Putamen (tissue), 1 donor: ENCODE measurements around the gene UST.

Source experiments
- DNase-seq: peaks from one replicate; pipeline ENCODE4 v3.0.0-alpha.2; 2016; ENCODE audit warnings: low spot score

UST gene

DNA sequence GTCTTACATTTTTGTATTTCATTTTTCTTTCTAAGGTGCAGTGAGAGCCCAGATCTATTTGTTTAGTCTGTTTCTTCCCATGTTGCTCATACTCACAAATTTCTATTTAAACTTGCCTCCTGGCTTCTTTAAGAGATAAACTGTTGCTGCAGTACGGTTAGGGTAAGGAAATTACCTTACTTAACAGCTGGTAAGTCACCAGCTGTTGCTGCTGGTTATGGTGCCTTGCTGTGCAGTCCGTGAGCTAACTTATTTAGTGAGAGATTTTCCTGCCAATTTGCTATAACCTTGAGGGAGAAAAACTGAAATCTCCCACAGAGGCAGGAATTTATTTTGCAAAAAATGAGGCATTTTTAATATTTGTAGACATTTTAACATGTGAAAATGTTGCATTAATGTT is 261.0 kb downstream of the UST start:
- DNase-seq, result no peak

DNA sequence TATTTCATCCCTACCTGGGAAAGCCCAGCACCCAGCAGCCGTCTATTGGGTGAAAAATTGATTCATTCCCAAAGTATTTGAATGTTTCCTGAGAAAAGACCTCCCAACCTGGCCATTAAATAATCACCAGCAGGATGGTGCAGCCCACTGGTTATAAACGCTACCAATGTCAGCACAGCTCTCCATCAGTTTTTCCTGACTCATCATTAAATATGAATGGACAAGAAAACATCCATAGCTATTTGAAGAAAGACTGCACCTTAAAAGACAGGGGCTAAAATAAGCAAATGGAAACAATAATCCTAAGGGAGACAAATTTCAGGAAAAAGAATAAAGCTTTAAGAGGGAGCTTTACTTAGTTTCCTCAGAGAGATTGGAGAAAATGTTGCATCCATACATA is 261.9 kb downstream of the UST start:
- no peak for DNase-seq

DNA sequence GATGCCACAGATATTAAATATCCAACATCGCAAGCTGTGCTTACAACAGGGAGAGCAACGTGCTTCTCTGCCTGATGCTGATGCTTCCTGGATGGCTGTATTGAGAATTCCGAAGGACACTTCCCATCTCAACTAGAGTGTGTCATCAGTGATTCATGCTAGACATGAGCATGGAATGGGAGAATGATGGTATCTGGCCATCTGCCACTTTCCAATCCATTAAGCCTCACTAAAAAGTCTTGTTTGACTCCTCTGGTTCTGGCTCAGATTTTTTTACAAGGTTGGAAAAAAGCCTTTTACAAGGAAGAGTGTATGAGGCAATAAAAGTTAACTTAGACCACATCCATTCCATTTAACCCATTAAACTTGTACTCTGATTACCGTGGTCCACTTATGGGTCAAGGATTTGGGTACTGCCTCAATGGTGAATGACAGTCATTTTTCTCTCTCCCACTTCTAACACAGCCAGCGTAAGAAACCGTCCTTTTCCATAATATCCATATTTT is 265.3 kb downstream of the UST start:
- DNase-seq, result no peak

DNA sequence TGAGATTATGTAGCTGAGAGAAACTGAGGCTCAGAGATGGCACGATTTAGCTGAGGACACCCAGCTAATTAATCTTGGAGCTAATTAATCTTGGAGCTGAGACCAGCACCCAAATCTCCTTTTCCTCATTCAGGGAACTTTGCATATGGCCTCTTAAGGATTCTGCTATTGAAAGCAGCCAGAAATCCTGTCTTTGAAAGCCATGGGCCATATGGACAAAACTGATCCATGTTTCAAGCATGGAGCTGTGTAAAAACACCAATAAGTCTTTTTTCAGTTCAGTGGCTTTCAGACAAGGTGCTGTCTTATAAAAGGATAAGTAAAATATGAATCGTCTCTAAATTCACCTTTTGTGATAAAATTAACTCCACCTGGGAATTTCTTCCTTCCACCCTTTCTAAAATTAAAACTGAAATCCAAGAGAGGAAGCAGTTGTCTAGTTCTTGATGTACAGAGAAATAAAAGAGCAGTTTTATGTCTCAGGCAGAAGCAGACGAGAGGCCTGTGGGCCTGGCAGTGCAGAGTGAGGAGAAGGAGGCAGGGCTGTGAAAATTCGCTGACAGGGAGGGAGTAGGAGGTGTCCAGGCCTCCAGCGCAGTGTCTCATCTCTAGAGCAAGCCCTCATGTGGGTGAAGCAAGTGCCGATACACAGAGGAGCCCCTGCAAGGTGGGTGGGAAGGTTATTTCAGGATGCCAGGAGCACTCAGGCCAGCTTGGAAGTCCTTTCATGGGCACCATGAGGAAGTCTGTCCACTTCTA is 266.9 kb downstream of the UST start:
- DNase-seq, result no peak

DNA sequence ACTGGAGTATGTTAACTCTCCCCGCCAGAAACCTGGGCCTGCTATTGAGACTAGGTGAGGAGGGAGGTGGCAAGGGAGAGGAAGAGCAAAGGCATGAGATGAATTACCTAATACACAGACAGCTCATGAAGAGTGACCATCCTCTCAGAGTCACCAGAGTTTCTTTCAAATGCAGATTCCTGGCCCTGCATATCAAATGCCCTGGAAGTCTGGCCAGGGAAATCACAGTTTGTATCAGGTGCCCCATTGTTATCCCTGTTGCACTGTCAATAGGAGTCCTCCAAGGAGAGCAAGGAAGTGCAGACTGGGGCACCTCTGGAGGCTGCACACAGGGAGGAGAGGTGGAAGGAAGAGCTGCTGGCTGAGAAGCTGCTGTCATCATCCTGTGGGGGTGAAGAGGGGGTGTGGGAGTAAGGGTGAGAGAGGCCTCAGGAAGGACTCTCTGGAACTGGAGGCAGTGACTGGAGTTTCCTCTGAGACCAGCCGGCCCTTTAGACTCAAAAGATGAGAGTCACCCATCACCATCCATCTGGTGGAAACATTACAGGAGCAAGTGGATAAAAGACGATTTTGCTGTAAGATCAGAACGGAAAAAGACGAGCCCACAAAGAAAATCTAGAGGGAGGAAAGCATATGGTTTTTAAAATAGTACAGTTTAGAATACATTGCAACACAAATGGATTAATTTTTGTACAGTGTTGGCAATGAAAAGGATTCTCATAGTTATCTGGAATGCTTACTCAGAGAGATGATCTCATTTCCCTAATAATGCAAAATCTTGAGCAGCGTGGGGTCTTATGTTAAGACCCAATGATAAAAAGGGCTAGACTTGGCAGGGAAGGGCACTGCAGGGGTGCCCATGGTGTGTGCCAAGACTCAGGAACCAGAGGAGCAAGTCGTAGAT is 268.1 kb downstream of the UST start:
- DNase-seq, result no peak

DNA sequence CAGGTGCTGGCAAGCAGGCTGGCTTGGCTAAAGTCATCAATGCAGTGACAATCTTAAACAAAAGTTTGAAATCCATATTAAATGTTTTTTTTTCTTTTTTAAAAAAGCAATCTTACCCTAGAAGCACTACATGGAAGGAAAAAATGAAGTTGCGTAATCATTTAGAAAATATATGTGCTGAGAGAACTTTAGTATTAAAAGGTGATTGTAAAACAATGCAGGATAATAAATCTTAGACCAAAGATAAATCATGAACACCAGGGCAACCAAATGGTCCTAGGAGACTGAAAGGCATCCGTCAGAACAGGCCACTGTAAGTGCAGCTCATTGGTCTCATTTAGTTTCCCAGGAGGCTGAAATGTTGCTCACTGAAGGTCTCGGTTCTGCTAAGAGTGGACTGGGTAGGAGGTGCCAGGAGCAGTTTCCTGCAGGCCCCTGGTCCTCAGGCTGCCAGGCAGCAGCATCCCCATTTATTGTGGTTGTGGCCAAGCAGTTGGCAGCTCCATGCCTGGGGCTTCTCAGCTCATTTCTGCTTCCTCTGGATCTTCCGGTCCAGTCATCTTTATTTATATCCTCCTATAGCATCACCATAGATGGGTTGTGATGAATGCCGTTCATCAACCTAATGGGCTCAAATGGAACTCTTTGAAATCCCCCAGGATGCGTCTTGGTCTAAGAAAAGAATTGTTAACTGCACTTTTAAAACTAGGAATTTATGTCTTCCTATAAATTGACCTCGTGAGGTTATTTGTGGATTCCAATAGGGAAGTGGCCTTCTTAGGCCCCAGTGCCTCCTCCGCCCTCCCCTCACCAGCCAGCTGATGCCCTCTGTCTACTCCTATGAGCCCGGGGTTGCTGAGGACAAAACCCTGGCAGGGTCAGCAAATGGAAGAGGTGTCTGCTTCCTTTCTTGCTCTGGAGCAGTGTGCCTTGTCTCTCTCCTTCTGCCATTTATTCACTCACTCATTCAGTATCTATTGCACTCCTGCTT is 269.0 kb downstream of the UST start:
- no peak for DNase-seq

DNA sequence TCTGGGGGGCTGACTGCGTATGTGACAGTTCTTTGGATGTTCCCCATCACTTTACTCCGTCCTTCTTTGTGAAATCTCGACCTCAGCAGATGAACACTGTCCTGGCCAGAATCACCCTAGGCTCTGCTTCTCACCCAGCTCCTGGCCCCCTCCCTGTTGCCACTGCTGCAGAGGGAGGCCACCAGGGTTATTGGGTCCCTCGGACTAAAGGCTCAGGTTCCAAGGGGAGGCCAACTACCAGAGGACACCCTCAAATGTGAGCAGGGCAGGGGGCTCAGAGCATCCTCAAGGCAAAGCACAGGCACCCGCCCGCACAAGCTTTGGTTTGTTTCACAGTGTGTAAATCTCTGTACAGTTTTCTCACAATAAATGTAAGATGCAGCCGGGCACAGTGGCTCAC is 269.9 kb downstream of the UST start:
- DNase-seq, result no peak

DNA sequence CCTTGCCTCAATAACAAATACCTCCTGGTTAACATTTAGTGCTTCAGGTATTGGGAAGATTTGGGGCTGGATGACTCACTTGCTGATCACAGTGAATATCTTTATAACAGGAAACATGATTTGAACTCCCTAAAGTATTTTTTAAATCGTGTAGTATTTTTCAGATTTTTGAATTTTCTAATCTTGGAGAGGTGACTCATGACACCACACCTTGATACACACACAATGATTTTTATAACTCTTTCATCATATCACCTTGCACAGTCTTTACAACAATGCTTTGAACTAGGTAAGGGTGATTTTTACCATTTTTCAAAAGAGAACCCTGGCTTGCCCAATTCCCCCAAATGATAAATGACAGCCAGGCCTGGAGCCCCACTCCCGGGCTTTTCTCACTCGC is 273.5 kb downstream of the UST start:
- DNase-seq, result no peak

DNA sequence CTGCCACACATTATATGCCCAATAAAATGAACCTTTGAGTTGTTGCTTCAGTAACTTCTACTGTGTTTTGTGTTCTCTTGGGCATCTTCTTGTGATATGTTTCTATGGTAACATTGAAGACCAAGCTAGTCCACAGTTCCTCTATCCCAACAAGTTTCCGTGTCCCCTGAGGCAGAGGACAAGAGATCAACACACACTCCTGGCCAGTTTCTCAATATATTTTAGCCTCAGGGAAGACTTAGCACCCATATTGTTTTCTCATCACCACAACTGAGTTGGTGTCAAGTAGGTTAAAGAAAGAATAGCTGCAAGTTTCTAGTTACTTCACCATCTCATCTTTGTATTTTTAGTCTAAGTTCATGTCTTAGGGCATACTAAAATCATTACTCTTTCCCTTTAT is 277.5 kb downstream of the UST start:
- DNase-seq, result no peak

DNA sequence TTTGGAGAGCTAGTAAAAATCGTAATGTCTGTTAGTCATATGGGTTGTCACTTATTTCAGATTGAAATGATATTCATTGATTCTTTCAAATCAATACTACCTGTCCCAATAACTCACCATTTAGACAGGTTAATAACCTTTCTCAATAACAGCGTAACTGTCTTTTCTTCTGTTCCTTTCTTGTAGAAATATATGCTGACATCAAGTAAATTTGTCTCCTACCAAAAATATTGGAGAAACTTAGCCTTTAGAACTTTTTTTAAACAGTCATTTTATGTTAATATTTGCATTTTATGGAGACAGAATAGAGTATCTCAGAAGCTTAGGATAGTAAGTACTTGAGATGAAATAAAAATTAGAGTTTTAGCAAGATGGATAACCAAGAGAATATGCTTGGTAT is 278.2 kb downstream of the UST start:
- DNase-seq, result no peak

DNA sequence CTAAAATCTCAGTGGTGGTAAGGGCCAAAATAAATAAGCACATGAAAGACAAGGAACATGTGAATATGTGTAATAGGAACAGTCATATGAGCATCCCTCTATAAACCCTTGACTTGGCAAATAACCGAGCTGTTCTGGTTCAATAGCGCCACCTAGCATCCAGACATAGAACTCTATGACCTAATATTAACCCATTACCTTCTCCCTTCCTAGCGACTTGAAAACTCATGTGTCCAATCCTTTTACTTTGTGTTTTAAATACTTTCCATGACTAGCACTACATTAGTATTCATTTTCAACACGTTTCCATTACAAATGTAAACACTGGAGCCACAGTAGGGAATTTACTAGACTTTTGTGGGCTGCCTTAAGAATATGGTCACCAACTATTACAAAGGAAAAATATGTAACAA is 279.7 kb downstream of the UST start:
- no peak for DNase-seq

DNA sequence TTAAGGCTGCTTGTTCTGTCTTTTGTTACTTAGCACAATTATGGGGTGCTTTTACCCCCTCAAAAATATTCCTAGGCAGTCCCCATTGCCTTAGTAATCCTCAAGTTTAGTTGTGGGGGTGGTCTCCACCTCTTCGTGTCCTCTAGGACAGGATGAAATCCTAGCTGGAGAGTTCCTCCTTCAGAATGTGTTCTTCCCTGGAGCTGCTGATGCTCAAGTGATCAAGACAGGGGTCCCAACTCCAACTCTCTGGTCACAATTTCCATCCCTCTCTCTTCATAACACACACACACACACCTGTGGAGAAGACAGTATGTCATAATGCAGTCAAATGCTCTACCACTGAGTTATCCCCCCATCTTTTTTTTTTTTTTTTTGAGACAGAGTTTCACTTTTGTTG is 280.7 kb downstream of the UST start:
- DNase-seq, result no peak

DNA sequence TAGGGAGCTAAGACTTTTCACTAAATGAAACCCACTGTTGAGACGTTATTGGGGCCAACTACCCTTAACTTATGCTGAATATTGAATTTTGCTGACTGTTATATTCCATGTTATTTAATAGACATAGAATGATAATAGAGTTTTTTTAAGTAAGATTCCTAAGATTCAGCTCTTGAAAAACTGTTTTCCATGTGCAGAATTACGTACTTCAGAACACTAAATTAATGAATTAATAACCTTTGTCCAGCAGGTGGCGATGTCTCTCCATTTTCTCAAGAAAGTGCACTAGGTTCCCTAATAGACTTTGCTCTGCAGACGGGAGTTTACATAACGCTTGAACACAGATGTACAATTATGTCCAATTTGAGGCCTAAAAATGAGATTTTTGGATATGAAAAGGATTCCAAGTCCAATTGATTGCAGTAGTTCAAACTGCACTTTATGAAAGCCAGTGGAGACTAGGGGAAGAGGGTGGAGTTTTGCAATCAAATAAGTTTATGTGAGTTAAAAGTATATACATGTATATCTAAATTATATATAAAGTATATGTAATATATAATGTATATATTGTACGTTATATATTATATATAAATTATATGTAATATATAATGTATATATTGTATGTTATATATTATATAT is 282.1 kb downstream of the UST start:
- DNase-seq, result peak; percentile 87

DNA sequence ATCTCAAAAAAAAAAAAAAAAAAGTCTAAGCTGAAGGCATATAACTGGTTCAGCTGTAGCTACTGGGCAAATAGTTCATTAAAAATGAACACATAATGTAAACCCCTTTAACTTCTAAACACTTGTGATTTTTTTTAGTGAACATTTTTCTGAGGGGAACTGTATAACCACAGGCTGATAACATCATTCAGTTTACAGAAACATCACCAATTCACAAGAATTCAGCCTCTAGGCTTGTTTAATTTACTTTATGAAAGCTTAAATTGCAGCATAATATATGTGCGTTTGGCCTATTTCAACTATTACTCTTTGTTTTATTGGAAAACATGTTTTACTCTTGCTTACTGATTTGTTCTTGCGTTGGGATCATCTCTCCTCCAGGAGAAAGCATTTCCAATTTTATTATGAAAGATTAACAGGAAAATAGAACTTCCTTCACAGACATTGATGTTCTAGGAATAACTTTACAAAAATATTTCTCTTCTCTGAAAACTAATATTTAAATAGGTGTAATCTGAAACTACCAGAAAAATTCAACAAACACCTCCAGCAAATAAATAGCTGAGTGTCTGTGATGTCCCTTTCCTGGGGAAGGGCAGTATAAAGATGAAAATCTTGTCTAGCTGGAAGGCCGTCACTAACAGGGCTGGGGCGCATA is 284.5 kb downstream of the UST start:
- DNase-seq, result no peak

DNA sequence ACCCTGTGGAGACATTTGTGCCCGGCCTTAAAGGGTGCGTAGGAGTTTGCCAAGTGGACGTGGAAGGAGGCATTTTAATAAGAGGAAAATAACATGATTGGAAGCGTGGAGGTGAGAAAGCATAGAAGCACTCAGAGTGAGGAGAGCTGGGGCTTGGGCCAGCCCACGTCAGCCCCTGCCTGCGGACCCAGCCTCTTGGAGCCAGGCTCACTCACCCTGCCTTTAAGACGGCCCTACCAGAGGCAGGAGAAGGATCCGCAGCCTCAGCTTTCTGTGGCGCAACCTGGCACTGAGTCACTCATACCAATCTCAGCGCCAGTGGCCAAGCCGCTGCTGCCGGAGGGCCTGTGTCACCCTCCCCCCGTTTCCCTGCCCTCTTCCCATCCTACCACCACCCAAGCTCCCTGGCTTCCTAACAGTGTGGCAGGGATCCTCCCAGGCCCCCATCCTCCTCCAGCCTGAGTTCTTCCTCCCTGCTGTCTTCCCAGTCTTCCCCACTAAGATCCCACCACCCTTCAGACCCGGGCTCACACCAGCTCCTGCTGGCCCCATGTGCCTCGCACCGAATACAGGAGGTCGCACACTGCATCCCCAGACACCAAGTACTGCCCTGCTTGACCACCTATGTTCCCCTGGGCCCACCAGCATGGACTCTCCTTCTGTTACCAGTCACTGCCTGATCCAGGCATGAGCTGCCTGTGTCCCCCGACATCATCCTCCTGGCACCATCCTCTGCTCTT is 285.2 kb downstream of the UST start:
- no peak for DNase-seq

DNA sequence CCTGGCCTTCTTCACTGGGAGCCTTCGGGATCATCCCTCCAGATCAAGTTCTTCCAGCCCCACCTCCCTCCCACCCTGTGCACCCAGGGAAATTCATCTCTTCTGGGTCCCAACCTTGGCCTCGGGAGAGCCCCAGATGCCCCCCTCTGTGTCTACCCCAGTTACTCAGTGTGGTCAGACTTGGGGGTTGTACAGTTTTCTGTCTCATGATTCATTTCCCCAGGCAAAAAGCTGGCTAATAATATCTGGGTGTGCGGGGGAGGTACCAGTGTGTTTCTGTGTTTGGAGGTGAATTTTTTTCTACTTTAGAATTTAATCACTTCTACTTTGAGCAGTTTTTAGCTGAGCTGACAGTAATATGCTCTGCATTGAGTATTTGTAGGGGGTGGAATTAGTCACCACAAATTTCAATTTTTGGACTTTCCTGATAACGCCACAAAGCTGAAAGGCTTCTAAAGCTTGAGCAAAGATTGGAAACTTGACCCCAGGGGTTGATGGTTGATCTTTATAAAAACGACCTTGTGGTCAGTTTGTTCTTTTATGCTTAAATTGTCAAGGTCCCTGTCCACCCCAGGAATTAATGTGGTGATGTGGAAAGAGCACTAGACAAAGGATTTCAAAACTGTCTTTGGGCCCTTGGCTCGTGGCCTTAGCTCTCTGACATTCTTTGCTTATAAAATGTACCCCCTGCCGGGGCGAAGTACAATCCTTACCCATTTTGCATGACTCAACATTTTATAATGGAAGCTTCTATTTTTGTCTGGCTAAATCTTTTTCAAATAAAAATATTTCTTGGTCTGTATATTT is 286.0 kb downstream of the UST start:
- peak; percentile 56 for DNase-seq

DNA sequence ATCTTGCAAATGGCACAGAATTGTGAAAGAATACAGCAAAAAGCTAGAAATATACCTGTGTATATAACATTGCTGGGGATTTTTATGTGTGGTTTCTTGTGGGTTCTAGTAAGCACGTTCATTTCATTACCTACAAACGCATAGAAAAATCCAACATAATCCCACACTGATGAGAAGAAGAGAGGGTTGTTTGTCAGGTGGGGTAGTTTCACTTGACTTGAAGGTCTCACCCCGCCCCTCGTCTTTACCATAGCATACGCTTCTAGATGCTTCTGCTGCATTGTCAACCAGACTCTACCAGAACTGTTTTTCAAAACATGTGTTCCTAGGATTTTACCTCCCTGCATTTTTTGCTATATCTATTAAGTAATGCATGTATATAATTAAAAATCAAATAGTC is 286.6 kb downstream of the UST start:
- DNase-seq, result no peak

DNA sequence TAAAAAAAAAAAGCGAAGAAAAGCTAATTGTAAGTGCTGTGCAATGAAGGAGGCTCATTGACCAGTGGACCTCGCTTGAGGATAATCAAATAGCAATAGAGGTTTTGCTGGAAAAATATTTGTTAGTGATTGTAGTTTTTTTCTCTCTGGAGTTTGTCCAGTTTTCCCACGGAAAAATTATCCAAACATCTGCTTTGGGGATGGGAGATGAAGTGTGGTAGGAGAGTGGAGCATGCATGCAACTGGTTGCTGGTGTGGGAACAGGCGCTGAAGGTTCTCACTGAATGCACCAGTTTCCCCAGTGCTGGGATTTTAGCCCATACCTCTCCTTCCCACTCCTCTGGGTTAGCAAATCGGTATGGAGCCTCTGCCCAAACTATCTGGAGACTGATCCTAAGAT is 288.9 kb downstream of the UST start:
- no peak for DNase-seq

DNA sequence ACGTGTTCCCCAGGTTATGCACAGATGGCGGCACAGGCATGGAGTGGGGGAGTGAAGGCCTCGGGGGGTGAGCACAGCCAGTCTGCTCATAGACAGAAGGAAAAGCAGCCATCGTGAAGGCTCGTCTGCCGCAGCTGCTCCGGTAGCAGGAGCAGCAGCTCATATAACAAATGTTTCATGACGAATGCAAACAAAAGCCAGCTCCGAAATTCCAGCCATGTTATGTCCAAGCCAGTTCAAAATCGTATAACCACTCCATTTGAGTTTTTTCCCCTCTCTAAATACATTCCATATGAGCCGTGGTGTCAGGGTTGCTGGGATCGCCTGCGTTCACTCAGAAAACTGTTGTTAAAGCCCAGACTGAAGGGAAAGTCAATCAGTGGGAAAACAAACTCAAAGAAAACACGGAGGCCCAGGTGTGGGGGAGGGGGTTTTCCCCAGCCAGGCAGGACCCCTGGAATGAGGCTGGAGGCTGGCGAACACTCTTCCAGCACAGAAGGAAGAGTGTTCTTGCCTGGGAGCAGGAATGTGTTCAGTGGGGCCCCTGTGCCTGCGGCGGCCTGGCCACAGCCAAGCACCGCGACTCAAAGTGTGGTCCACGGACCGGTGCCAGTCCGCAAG is 290.3 kb downstream of the UST start:
- no peak for DNase-seq
